Frontal cortex (tissue), 4 donors: ENCODE data around the gene SHCBP1. TPM values are rescaled to one million over a fixed set of nuclear protein-coding genes. Genes with fewer than 3 reads are reported as not detected.
A peak's percentile ranks its signal among the peaks of the same experiment; 100 is the strongest.
"Not testable (repeated sequence)": the region's sequence is repeated elsewhere in the genome, so short reads cannot be mapped to it uniquely, and the experiment has no call there.

Experiments used
- DNase-seq, 2 donors: peaks; one replicate each; pipeline ENCODE4 v3.0.0; 2012; ENCODE audit warnings: low spot score in 2 of 2
- FAIRE-seq: peaks from 2 replicates; lab custom pipeline; 2012; peaks lifted over from hg19 to GRCh38; lab: Jason Lieb, UNC
- total RNA-seq: library from RNA; depleted of rRNA; stranded (reverse); fragments of >200 nt; gene quantifications from one replicate; pipeline ENCODE4 v1.2.3, GENCODE V29; 2014
- donor health status: control.
- donor health status: control.
- donor health status: control.

The SHCBP1 gene
- total RNA-seq, 1 donor from 2014 or later = 1.2 TPM

DNA sequence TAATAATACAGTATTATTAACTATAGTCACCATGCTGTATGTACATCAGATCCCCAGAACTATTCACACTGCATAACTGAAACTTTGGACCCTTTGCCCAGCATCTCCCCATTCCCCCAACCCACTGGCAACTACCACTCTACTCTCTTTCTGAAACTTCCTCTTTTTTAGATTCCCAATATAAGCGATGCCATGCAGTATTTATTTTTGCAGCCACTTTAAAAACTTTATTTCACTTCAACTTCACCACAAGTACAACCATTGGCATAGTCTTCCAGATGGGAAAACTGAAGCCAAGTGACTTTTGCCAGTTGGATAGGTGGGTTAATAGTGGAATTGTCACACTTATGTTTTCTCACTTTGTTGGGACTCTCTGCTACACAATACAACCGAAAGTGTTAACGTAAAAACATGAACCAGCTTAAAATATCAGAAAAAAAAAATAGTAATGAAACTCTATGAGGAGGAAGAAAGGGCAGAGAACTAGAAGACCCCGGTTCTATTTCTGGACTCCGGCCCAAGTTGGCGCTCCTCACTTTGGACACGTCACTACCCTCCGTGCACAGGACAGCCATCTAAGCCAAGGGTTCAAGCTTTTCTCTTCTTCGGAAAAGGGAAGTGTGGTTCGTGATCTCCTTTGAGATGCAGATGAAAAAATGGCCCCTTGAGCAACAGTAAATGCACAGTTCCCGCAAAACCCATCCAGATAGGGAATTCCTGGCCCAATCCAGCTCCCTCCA is 743 bp downstream of the SHCBP1 start:
- no peak for FAIRE-seq
- DNase-seq = no peak

DNA sequence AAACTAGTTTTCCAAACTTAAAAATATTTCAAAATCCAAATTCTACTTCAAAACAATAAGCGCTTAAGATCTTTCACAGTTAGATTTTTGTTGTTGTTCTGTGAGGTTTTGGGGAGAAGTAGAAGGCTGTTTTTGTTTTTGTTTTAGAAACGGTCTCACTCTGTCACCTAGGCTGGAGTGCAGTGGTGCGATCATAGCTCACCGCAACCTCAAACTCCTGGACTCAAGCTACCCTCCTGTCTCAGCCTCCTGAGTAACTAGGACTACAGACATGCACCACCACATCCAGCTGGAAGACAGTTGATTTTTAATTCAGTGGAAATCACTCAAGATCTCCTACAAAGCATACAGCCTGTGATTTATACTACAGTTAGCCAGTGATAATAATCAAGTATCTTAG is 2.7 kb downstream of the SHCBP1 start:
- DNase-seq (no peak), FAIRE-seq (no peak)

DNA sequence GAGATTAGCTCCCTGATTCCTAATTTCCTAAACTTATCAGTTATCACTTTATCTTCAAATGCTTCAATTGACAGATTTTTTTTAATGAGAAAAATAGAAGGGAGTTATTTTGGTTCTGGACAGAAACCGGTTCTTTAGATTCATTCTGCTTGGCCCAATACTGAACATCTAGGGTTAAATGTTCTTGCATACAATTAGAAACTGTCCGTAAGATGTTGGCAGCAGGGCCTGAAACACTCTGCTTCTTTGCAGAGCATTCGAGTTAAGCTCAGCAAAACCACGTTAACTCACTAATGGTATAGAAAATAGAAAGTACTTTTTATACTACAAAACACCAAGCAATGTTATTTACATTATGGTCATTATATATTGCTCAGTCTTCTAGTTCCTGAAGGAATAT is 7.2 kb downstream of the SHCBP1 start:
- FAIRE-seq (no peak), DNase-seq (no peak)

DNA sequence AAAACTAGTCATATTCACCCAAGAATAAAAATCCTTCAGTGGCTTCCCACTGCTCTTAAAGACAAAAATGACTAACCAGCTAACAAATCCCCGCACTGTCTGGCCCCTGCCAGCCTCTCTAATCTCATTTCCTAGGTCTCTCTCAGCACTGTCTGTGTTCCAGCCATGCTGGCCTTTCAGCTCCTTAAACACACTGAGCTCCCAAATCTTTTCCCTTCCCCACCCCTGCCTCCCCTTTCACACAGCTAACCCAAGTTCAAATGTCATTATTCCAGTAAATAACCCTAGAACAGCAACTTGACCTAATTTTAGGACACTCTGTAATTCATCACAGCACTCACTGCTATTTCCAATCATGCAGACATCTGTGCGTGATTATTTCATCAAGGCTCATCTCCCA is 7.8 kb downstream of the SHCBP1 start:
- no peak for FAIRE-seq
- DNase-seq = no peak

DNA sequence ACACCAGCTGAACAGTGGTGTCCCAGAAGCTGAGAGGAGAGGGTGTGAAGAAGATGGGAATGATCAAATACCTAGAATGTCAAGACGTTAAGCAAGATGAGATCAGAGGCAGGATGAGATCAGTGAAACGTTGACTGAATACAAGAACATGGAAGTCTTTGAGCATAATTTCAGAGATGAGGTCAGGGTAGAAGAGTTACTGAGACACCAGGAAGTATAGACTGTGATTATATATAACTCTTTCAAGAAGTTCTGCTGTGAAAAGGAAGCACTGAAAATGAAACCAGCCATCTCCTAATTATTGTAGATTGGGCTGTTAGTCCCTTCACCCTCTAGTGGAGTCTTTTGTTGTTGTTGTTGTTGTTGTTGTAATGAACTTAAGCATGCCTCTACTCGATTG is 9.1 kb downstream of the SHCBP1 start:
- DNase-seq (no peak), FAIRE-seq (no peak)

DNA sequence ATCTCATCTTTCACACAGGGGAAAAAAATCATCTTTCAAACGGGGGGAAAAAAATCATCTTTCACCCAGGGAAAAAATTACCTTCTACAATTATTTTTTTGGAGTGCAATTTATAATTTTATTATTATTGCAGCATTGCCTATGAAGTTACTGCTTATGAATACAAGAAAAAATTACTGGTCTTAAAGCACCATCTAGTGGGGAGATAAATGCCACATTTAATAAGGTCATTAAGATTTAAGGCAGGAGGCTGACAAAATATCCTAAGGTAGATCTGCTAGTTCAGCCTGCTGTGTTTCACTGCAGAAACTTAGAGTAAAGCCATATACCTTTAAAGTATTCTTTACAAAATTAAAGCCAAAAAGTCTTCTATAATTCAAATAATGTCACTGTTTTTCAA is 13.7 kb downstream of the SHCBP1 start:
- FAIRE-seq = peak; percentile 86
- no peak for DNase-seq

DNA sequence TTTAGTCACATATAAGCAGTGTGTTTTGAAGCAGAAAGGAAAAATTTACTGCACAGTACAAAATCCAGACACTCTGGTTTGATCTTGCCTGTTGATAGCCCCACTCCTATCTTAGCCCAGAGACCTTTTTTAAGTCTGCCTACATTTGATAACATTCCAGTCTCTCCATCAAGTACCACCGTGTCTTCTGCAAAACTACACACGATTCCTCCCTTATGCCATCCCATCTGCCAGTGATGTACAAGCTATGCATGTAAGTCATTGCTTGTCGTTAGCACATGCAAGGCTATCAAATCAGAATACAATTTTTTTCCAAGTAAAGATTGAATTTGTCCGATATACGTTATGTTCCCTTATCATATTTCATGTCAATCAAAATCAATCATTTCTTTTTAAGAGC is 14.9 kb downstream of the SHCBP1 start:
- FAIRE-seq = no peak

DNA sequence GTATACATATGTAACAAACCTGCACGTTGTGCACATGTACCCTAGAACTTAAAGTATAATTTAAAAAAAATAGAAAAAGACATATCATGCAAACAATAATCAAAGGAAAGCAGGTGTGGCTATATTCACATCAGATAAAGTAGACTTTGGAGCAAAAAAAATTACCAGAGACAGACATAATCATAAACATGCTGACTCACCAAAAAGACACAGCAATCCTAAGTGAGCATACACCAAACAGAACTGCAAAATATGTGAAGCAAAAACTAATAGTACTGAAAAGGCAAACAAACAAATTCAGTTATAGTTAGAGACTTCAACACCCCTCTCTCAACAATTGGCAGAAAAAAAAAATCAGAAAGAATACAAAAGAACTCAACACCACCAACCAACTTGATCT is 29.9 kb downstream of the SHCBP1 start:
- FAIRE-seq = no peak
- no peak for DNase-seq

More for the DNA sequence above, 14.9 kb downstream of the SHCBP1 start:
- DNase-seq = no peak

DNA sequence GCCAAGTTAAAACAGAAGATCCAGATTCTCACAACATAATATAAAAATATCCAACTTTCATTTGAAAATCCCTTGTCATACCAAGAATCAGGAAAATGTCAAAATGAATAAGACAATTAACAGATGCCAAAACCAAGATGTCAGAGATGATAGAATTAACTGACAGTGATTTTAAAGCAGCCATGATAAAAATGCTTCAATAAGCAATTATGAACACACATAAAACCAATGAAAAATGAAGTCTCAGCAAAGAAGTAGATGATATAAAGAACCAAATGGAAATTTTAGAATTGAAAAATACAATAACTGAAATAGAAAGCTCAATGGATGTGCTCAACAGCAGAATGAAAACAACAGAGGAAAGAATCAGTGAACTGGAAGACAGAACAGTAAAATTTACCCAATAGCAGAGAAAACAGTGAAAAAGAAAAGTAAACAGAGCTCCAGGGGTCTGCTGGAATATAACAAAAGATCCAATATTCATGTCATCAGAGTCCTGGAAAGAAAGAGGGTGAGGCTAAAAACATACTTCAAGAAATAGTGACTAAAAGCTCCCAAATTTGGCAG is 35.1 kb downstream of the SHCBP1 start:
- no peak for DNase-seq
- FAIRE-seq = no peak

DNA sequence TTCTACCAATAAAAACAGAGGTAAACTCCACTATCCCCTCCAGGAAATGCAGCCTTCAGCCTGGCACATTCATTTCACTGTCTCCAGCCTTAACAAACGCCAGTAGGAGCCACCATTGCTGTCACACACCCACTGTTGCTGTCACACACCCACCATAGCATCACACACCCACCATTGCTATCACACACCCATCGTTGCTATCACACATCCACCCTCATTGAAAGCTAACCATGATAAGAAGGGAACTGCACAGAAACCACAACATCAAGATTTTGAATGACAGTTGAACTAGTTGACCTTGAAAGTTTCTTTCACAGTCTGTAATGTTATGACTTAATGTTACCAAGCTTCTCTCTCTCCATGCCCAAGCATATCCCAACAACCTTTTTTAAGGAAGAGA is 38.1 kb downstream of the SHCBP1 start:
- DNase-seq = no peak
- no peak for FAIRE-seq

DNA sequence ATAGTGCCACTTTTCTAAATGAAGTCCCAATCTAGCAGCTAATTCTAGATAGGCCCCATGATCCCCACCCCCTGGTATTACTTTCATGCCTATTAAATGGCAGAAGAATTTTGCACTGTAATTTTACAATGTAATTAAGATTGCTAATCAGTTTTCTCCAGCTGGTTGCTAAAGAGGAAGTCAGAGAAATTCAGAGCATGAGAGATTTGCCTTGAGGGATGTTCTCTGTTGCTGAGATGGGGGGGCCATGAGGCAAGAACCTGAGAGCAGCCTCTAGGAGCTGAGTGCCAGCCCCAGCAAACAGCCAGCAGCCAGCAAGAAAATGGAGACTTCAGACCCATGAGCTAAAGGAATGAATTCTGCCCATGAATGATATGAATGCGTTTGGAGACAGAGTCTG is 38.9 kb downstream of the SHCBP1 start:
- no peak for DNase-seq
- FAIRE-seq = no peak

DNA sequence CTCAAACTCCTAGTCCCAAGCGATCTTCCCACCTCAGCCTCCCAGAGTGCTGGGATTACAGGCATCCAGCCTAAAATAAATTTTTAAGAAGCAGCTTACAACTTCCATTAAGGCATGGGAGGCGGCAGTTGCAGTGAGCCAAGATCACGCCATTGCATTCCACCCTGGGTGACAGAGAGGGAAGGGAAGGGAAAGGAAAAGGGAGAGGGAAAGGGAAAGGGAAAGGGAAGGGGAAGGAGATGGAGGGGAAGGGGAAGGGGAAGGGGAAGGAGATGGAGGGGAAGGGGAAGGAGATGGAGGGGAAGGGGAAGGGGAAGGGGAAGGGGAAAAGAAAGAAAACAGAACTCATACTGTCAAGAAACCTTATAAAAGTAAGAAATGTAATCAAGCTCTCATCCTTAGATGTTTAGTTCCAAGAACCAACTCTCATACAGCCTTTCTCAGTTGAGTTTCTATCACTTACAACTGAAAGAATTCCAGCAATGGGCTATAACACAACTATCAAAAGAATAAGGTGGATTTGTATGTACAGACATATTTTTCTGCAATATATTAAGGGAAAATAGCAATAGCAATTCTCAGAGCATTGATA is 43.1 kb downstream of the SHCBP1 start:
- DNase-seq (no peak), FAIRE-seq (no peak)

DNA sequence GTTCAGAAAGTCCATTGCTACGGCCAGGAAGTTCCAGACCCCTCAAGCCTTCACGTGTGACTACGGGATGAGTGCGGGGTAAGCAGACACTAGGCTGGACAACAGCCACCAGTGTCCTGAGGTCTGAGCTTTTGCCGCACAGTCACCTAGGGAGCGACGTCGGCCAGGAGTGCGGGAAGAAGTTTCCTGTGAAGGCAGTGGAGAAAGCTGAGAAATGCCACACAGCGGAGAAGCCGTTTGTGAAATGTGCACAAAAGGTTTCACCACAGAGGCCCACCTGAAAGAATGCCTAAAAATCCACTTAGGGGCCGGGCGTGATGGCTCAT is 47.4 kb downstream of the SHCBP1 start:
- DNase-seq (no peak), FAIRE-seq (no peak)

DNA sequence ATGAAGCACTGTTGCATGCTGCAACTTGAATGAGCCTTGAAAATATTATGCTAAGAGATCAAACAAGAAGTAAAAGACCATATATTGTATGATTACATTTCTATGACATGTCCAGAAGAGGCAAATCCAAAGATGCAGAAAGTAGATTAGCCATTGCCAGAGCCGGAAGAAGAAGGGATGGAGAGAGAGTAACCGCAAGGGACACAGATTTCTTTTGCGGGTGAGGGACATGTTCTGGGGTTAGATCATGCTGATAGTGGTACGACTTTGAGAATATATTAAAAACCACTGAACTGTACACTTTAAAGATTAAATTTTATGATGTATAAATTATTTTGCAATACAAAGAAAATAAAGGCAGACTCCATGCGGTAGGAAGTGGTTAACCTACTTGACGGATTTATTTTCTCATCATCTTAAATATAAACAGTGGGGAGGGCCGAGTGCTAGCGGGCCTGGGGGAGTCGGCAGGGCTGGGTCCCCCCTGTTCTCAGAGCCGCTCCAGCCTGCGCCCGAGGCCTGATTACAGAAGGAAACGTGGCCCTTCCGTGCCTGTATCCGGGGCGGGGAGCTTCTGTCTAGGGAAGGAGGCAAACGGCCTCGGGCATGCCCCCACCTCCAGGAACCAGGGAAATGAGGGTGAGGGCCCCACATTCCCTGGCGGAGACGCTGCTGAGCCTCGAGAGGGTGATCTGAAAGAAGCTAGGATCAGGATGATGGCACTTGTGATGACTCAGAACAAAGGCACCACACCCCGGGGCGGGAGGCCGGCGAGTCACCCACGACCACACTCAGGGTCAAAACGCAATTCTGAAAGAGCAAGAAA is 48.0 kb downstream of the SHCBP1 start:
- no peak for FAIRE-seq
- no peak for DNase-seq

DNA sequence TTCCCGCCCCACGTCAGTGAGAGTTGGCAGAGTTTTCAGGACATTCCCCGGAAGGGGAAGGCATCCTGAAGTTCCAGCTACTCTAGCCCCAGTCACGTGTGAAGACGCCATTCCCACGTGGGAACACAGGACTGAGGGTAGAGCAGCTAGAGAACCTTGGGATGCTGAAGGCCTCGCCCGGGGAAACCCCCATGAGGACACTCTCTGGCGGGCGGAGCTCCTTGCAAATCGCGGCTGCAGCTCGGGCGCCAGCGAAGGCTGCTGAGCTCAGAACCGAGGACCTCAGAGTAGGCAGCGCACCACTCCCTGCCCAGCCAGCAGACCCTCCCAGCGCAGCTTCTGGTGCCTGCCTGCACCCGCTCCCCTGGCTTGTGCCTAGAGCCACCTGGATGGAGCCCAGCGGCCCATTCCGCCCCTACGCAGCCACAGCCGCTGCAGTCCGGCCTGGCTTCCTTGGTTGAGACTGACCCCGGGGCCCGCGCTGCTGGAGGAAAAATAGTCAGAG is 51.9 kb downstream of the SHCBP1 start:
- FAIRE-seq (no peak), DNase-seq (no peak)

DNA sequence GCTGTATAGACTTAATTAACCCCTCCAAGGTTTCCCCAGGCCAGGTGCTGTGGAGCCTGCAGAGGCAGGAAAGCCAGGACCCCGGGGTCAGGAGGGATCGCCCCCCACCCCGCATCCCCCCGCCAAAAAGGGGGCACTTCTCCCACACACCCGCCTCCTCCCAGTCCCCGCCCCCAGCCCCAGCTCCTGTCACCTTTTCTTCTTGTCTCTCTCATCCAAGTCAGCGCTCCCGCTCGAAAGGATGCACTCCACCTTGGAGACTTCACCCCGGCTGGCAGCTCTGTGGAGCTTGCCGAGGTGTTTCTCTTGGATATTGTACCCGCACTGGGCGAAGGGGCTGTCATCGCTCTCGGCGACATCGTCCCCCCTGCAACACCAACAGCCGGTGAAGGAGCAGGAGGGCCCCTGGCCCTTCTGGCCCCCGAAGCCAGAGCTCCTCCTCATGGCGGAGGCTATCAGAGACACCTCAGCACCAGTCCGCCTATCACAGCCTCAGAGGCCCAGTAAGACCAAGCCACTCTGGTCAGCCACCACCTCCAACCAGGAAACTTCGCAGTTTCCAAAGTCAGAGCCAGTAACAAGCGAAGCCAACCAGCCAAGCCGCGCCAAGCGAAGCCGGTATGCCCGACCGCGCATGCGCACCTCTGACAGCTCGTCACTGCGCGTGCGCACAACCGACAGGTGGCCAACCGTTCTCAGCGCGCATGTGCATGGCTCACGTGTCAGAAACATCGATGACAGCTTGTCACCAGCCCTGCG is 52.5 kb downstream of the SHCBP1 start:
- DNase-seq = no peak
- FAIRE-seq = no peak

DNA sequence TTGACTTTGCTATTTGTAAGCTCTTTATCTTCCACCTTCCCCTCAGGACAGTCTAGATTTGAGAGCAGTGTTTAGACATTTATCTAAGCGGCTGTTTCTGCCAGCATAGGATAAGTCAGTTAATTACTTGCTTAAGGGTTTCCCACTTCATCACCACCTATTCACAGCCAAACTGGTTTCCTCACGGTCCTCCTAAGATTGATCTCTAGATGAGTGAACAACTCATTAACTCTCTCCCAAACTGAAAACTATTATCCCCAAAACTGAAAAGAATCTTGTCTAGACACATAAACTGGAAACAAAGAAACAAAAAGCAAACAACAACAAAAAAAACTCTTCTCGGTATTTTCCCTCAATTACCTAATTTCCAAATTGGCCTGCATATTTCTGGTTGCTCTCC is 58.2 kb downstream of the SHCBP1 start:
- FAIRE-seq = no peak
- DNase-seq = no peak

DNA sequence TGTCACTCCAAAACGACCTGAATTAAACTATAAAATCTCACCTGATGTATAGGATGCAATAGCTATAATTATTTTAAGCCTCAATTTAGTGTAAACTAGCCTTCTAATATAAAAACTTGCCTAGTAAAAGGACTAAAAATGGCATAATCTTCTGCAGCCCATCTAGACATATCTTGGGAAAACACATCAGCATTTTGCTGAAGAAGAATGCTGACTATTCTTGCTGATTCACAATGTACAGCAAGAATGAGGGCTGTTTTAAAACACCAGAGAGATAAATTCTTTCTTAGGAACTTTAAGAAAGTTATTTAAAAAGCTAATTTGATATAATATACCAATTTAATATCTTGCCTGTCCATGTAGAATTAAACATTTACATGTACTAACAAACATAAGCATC is 63.2 kb downstream of the SHCBP1 start:
- DNase-seq (no peak), FAIRE-seq (no peak)

DNA sequence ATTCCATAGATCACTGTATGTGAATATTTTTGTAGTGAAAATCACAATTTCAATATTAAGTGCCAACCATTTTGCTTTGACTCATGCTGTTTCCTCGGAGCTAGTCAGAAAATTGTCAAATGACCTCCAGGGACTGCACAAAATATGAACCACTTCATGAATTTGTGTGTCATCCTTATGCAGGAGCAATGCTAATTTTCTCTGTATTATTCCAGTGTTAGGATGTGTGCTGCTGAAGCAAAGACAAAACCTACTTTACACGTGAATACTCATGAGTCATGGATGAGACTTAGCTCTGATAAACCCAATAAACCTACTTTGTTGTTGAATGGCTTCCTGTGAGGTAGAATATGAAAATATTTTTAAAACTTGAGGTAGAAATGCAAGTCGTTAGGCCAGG is 65.2 kb downstream of the SHCBP1 start:
- DNase-seq (no peak), FAIRE-seq (no peak)

DNA sequence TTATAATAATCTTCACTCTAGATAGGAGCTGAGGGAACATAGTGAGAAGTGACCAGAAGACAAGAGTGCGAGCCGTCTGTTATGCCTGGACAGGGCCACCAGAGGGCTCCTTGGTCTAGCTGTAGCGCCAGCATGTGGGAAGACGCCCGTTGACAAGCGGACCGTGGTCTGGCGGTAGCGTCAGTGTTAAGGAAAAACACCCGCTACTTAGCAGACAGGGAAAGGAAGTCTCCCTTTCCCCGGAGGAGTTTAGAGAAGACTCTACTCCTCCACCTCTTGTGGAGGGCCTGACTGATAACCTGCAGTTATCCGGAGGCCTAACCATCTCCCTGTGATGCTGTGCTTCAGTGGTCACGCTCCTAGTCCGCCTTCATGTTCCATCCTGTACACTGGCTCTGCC is 66.7 kb downstream of the SHCBP1 start:
- FAIRE-seq = not testable (repeated sequence)

More for the DNA sequence above, 66.7 kb downstream of the SHCBP1 start:
- DNase-seq = not testable (repeated sequence)
